Measurements from ENCODE around the gene CLDN6.

The CLDN6 gene

DNA sequence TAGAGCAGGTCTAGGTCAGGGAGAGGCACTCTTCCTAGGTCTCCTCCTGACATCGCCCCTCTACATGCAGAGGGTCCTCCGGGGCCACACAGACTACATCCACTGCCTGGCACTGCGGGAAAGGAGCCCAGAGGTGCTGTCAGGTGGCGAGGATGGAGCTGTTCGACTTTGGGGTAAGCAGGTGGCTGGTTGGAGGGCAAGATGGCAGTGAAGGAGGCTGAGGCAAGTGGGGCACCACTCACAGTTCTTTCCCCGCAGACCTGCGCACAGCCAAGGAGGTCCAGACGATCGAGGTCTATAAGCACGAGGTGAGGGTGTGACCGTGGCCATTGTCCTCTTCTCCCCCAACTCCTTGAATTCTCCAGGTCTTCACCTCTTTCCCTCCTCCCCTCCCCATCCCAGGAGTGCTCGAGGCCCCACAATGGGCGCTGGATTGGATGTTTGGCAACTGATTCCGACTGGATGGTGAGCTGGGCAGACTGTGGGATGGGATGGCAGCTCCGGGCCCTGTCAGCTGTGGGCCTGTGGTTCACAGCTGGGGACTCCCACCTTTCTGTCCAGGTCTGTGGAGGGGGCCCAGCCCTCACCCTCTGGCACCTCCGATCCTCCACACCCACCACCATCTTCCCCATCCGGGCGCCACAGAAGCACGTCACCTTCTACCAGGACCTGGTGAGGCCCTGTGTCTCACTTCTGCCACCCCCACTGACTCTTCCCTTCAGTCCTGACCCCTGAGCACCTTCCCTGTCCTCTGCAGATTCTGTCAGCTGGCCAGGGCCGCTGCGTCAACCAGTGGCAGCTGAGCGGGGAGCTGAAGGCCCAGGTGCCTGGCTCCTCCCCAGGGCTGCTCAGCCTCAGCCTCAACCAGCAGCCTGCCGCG, 8.9 kb upstream of the CLDN6 start:
- no peak for DNase-seq (ENCODE audit: low read depth)
- H3K4me3 ChIP-seq (replicated peaks; ENCODE audit: low read depth, low read length), result no peak overlapping the region
- TF ChIP-seq CTCF (IDR thresholded peaks at IDR 0.05; ENCODE audit: low read length, missing control alignments), result no peak

- no peak for DNase-seq (ENCODE audit: low read depth)
- no peak for TF ChIP-seq CTCF (IDR thresholded peaks at IDR 0.05; ENCODE audit: low read length, missing control alignments)
- no peak overlapping the region for H3K4me3 ChIP-seq (replicated peaks; ENCODE audit: low read depth, low read length)
Measured at GRCh38 chr16:3026003-3026378, 8.0 kb upstream of the CLDN6 start.

DNA sequence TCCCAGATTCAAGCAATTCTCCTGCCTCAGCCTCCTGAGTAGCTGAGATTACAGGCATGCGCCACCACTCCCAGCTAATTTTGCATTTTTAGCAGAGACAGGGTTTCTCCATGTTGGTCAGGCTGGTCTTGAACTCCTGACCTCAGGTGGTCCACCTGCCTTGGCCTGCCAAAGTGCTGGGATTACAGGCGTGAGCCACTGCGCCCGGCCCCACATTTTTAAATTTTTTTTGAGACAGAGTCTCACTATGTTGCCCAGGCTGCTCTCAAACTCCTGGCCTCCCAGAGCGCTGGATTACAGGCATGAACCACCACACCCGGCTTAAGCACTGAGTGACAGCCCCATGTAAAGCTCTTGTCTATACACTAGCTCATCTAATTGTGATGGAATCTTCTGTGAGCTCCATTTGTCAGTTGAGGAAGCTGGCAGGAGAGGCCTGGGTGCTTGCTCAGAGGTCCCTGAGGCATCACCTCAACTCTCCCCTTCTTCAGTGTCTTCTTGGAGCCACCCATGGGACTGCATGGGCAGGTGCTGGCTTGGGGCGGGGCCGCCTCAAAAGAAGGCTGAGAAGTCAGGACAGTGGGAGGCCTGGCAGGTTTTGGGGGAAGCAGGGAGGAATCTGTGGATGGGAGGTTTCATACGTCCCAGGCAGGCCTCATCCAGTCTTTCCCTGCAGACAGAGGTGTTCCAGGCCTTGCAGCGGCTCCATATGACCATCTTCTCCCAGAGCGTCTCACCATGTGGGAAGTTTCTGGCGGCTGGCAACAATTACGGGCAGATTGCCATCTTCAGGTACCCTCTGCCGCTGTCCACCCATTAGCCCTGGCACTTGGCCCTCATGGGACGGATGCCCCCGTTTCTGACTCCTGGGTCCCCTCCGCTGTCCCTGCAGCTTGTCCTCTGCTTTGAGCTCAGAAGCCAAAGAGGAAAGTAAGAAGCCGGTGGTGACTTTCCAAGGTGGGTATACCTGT, 7.3 kb upstream of the CLDN6 start:
- no peak overlapping the region for H3K4me3 ChIP-seq (replicated peaks; ENCODE audit: low read depth, low read length)
- TF ChIP-seq CTCF (IDR thresholded peaks at IDR 0.05; ENCODE audit: low read length, missing control alignments), result no peak
- DNase-seq (ENCODE audit: low read depth), result no peak

GRCh38 chr16:3023669-3024478, 5.9 kb upstream of the CLDN6 start, which contains the start of the genes HCFC1R1 and THOC6:
HCFC1R1 (minus strand) TSS chr16:3023942; CDS start chr16:3023941, 1 bp downstream.
THOC6 (plus strand) TSS chr16:3024035; CDS start chr16:3024327, 292 bp downstream.
- H3K4me3 ChIP-seq (replicated peaks; ENCODE audit: low read depth, low read length), result peak within 1 kb of the TSS; percentile 80
- TF ChIP-seq CTCF (IDR thresholded peaks at IDR 0.05; ENCODE audit: low read length, missing control alignments), result no peak
- DNase-seq (ENCODE audit: low read depth), result peak; percentile 99

DNA sequence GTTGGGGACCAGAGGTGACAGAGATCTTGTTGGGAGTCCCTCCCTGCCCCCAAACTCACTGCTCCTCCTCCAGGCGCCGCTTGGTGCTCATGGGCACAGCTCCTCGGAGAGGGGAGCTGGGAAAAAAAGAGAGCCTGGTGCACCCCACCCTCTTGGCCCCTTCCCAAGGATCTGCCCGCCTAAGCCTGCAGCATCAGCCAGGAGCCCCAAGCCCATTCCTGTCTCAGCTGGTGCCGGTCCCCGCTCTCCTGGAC, 5.4 kb upstream of the CLDN6 start:
- no peak for TF ChIP-seq CTCF (IDR thresholded peaks at IDR 0.05; ENCODE audit: low read length, missing control alignments)
- DNase-seq (ENCODE audit: low read depth), result peak; percentile 44
- H3K4me3 ChIP-seq (replicated peaks; ENCODE audit: low read depth, low read length), result peak overlapping the region; percentile 80

GRCh38 chr16:3022684-3023414, 4.9 kb upstream of the CLDN6 start:
- peak overlapping the region; percentile 80 for H3K4me3 ChIP-seq (replicated peaks; ENCODE audit: low read depth, low read length)
- peak; percentile 40 for DNase-seq (ENCODE audit: low read depth)
- no peak for TF ChIP-seq CTCF (IDR thresholded peaks at IDR 0.05; ENCODE audit: low read length, missing control alignments)

Data from fibroblast of pulmonary artery (primary cell).